ENCODE data around the gene MEDAG. TPM values are rescaled to one million over a fixed set of nuclear protein-coding genes. Genes with fewer than 3 reads are reported as not detected.

The MEDAG gene
- polyA plus RNA-seq, 1 donor (not counting 4 experiments of a cell fraction or from before 2014, with no cell fraction given), result 0.03 TPM

DNA sequence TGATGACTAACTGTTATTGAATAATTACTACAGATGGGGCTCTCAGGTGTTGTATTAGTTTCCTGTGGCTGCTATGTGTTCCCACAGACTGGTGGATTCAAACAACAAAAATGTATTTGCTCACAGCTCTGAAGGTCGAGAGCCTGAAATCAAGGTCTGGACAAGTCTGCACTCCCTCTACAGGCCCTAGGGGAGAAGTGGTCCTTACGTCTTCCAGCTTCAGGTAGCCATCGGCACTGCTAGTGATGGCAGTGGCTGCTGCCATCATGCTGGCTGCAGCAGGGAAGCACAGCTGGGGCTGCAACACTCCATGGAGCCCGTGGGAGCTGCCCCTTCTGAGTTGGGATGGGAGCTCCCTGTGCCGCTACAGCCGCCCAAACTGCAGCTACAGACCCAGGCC is 28.3 kb downstream of the MEDAG start:
- dilution Hi-C loops (cut with MboI; ENCODE audit: extremely low pct_ligation_motif_present, low sequenced_read_pairs), result no loop called here
- no peak for TF ChIP-seq EZH2 (IDR thresholded peaks at IDR 0.05; ENCODE audit: low read length)
- TF ChIP-seq, protein P1, sequence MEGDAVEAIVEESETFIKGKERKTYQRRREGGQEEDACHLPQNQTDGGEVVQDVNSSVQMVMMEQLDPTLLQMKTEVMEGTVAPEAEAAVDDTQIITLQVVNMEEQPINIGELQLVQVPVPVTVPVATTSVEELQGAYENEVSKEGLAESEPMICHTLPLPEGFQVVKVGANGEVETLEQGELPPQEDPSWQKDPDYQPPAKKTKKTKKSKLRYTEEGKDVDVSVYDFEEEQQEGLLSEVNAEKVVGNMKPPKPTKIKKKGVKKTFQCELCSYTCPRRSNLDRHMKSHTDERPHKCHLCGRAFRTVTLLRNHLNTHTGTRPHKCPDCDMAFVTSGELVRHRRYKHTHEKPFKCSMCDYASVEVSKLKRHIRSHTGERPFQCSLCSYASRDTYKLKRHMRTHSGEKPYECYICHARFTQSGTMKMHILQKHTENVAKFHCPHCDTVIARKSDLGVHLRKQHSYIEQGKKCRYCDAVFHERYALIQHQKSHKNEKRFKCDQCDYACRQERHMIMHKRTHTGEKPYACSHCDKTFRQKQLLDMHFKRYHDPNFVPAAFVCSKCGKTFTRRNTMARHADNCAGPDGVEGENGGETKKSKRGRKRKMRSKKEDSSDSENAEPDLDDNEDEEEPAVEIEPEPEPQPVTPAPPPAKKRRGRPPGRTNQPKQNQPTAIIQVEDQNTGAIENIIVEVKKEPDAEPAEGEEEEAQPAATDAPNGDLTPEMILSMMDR (optimal IDR thresholded peaks at IDR 0.05 in 1 of 3, IDR thresholded peaks at IDR 0.05 in 1 of 3, conservative IDR thresholded peaks at IDR 0.05 in 1 of 3; ENCODE audit: extremely low read depth in 1 of 3, insufficient read depth in 2 of 3, low read length in 3 of 3), result no peak
- no peak for FAIRE-seq

DNA sequence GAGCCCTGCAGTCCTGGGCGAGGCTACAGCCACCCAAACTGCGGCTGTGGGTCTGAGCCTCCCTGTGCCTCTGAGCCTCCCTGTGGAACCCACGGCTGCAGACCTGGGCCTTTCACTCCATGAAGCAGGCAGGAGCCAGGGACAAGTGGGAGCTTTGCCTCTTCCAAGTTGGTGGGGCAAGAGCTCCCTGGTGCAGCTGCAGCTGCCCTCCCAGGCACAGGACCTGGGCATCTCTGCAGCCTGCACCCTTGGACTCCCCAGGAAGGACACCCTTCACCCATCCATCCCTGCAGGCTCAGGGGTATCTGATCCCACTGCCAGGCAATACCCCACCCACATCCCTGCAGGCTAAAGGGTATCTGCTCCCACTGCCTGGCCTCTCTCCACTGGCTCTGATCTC is 28.7 kb downstream of the MEDAG start:
- Histone ChIP-seq H4K20me1 (ENCODE audit: control insufficient read depth, extremely low read depth, insufficient read depth, low read length) (no peaks in the 10 kb centered on the region), H3K4me3 (ENCODE audit: control insufficient read depth in 2 of 3, extremely low read depth in 1 of 3, insufficient read depth in 2 of 3, low read depth in 1 of 3, low read length in 3 of 3) (no peak overlapping the region), H3K36me3 (ENCODE audit: control insufficient read depth in 2 of 2, extremely low read depth in 1 of 2, insufficient read depth in 2 of 2, low read length in 2 of 2) (no peaks in the 10 kb centered on the region), H3K9me1 (ENCODE audit: control insufficient read depth, extremely low read depth, insufficient read depth, low read length) (no peaks in the 10 kb centered on the region), H3K9me3 (ENCODE audit: control insufficient read depth, low read depth, low read length) (no peaks in the 10 kb centered on the region), H2AFZ (ENCODE audit: control insufficient read depth, low read length) (no peak overlapping the region), H3K79me2 (ENCODE audit: control insufficient read depth, insufficient read depth, low read length) (no peaks in the 10 kb centered on the region), H3K4me1 (ENCODE audit: control insufficient read depth, extremely low read depth, insufficient read depth, low read length) (no peaks in the 10 kb centered on the region), H3K4me2 (ENCODE audit: control insufficient read depth, extremely low read depth, insufficient read depth, low read depth, low read length) (no peak overlapping the region), H3K27me3 (ENCODE audit: control insufficient read depth, extremely low read depth, insufficient read depth, low read length) (peaks cover 17% of the 10 kb centered on the region), H3K9ac (ENCODE audit: control insufficient read depth, extremely low read depth, insufficient read depth, low read length) (no peak overlapping the region), H3K27ac (ENCODE audit: control insufficient read depth, insufficient read depth, low read length) (no peak overlapping the region)
- FAIRE-seq, result no peak
- dilution Hi-C loops (cut with MboI; ENCODE audit: extremely low pct_ligation_motif_present, low sequenced_read_pairs), result no loop called here
- no peak for DNase-seq (ENCODE audit: low read depth, low spot score)
- TF ChIP-seq, protein P1 (optimal IDR thresholded peaks at IDR 0.05 in 1 of 3, IDR thresholded peaks at IDR 0.05 in 1 of 3, conservative IDR thresholded peaks at IDR 0.05 in 1 of 3; ENCODE audit: extremely low read depth in 1 of 3, insufficient read depth in 2 of 3, low read length in 3 of 3), result no peak
- TF ChIP-seq EZH2 (IDR thresholded peaks at IDR 0.05; ENCODE audit: low read length), result no peak

More for the DNA sequence above, 28.3 kb downstream of the MEDAG start:
- no peak overlapping the region for H3K4me3 ChIP-seq (ENCODE audit: control insufficient read depth in 2 of 3, extremely low read depth in 1 of 3, insufficient read depth in 2 of 3, low read depth in 1 of 3, low read length in 3 of 3)
- H3K36me3 ChIP-seq (ENCODE audit: control insufficient read depth in 2 of 2, extremely low read depth in 1 of 2, insufficient read depth in 2 of 2, low read length in 2 of 2), result no peaks in the 10 kb centered on the region
- no peaks in the 10 kb centered on the region for H4K20me1 ChIP-seq (ENCODE audit: control insufficient read depth, extremely low read depth, insufficient read depth, low read length)
- no peaks in the 10 kb centered on the region for H3K9me1 ChIP-seq (ENCODE audit: control insufficient read depth, extremely low read depth, insufficient read depth, low read length)
- peaks cover 17% of the 10 kb centered on the region for H3K27me3 ChIP-seq (ENCODE audit: control insufficient read depth, extremely low read depth, insufficient read depth, low read length)
- H3K79me2 ChIP-seq (ENCODE audit: control insufficient read depth, insufficient read depth, low read length), result no peaks in the 10 kb centered on the region
- H3K27ac ChIP-seq (ENCODE audit: control insufficient read depth, insufficient read depth, low read length), result no peak overlapping the region
- no peaks in the 10 kb centered on the region for H3K9me3 ChIP-seq (ENCODE audit: control insufficient read depth, low read depth, low read length)
- H3K4me2 ChIP-seq (ENCODE audit: control insufficient read depth, extremely low read depth, insufficient read depth, low read depth, low read length), result no peak overlapping the region
- no peak overlapping the region for H2AFZ ChIP-seq (ENCODE audit: control insufficient read depth, low read length)
- no peak for DNase-seq (ENCODE audit: low read depth, low spot score)
- H3K9ac ChIP-seq (ENCODE audit: control insufficient read depth, extremely low read depth, insufficient read depth, low read length), result no peak overlapping the region
- no peaks in the 10 kb centered on the region for H3K4me1 ChIP-seq (ENCODE audit: control insufficient read depth, extremely low read depth, insufficient read depth, low read length)
